Measurements from ENCODE around the gene LONRF3.

- peak; percentile 50 to 82 (median 60) for TF ChIP-seq CTCF (IDR thresholded peaks at IDR 0.05)
- TF ChIP-seq POLR2A (IDR thresholded peaks at IDR 0.05) = no peak
Measured at GRCh38 chrX:119004920-119005524, 30.6 kb downstream of the LONRF3 start.

All from body of pancreas (tissue), 4 donors.